Thyroid gland (tissue), 4 donors: ENCODE results near the gene SRPK1.

Experiments used
- POLR2A ChIP-seq, 2 donors: fragments of 450-650 bp; IDR thresholded peaks; one replicate each; pipeline ENCODE4 v1.6.1; 2017; ENCODE audit warnings: antibody characterized with exemption in 2 of 2, mild to moderate bottlenecking in 2 of 2, moderate library complexity in 1 of 2
- TF ChIP-seq, protein P1 (sequence below), 6 experiments: fragments of 200-600 bp in 3 of 6; fragments of 450-650 bp in 3 of 6; sonication (generic) in 3 of 6; IDR thresholded peaks; one replicate each; pipeline ENCODE4 v1.5.1; 2016 to 2019; ENCODE audit warnings: antibody characterized with exemption in 6 of 6, mild to moderate bottlenecking in 2 of 6, inconsistent platforms in 1 of 6, moderate library complexity in 1 of 6

GRCh38 chr6:35842381-35842780 lies 78.5 kb downstream of the SRPK1 start:
- TF ChIP-seq, protein P1, sequence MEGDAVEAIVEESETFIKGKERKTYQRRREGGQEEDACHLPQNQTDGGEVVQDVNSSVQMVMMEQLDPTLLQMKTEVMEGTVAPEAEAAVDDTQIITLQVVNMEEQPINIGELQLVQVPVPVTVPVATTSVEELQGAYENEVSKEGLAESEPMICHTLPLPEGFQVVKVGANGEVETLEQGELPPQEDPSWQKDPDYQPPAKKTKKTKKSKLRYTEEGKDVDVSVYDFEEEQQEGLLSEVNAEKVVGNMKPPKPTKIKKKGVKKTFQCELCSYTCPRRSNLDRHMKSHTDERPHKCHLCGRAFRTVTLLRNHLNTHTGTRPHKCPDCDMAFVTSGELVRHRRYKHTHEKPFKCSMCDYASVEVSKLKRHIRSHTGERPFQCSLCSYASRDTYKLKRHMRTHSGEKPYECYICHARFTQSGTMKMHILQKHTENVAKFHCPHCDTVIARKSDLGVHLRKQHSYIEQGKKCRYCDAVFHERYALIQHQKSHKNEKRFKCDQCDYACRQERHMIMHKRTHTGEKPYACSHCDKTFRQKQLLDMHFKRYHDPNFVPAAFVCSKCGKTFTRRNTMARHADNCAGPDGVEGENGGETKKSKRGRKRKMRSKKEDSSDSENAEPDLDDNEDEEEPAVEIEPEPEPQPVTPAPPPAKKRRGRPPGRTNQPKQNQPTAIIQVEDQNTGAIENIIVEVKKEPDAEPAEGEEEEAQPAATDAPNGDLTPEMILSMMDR (IDR thresholded peaks at IDR 0.05) = no peak
- TF ChIP-seq POLR2A (IDR thresholded peaks at IDR 0.05) = no peak
